Measurements from ENCODE around the gene ARMC7.

- no peak for TF ChIP-seq CTCF (IDR thresholded peaks at IDR 0.05 in 2 of 3, conservative IDR thresholded peaks at IDR 0.05 in 1 of 3; ENCODE audit: borderline replicate concordance in 1 of 3, insufficient read depth in 1 of 3, low read depth in 2 of 3, low read length in 2 of 3)
- TF ChIP-seq POLR2AphosphoS5 (IDR thresholded peaks at IDR 0.05; ENCODE audit: low read depth, low read length) = no peak
- TF ChIP-seq EGR1 (IDR thresholded peaks at IDR 0.05; ENCODE audit: low read depth) = no peak
- TF ChIP-seq EZH2phosphoT487 (IDR thresholded peaks at IDR 0.05; ENCODE audit: borderline replicate concordance) = no peak
- no peak for TF ChIP-seq ELF1 (IDR thresholded peaks at IDR 0.05; ENCODE audit: borderline replicate concordance, low read depth)
Measured at GRCh38 chr17:75065562-75066151, 44.1 kb upstream of the ARMC7 start.

All from HCT116 (cell line).